ENCODE results near the gene ELFN2. TPM values are rescaled to one million over a fixed set of nuclear protein-coding genes. Genes with fewer than 3 reads are reported as not detected.

ELFN2 gene
- total RNA-seq, 1 experiment from 2014 or later = 4.0 TPM

GRCh38 chr22:37324340-37325038 lies 102.8 kb downstream of the ELFN2 start:
- POLR2A ChIA-PET = interaction anchor here (0.6 to 0.7 kb wide), 2 partner anchors 188 to 549 kb away, joined by 3 to 7 read pairs; partner anchors contain the start of gene IFT27
- Mint-ChIP-seq H3K36me3 (ENCODE audit: insufficient read depth, unreplicated experiment) (peaks cover 7% of the 10 kb centered on the region), H3K27me3 (ENCODE audit: insufficient read depth, unreplicated experiment) (no peaks in the 10 kb centered on the region), H3K27ac (ENCODE audit: unreplicated experiment) (peak overlapping the region; percentile 77), H3K4me1 (ENCODE audit: low read depth, unreplicated experiment) (peaks cover 69% of the 10 kb centered on the region), H3K9me3 (ENCODE audit: unreplicated experiment) (no peaks in the 10 kb centered on the region), H3K4me3 (ENCODE audit: unreplicated experiment) (peak overlapping the region; percentile 63)
- peaks cover 93% of the 10 kb centered on the region for H3K4me1 ChIP-seq
- no TSS peak for BruUV-seq (replicated peaks)
- H3K36me3 ChIP-seq (ENCODE audit: control insufficient read depth, insufficient read depth, low read length) = no peaks in the 10 kb centered on the region
- CTCF ChIA-PET = interaction anchor here (0.9 kb wide), 1 partner anchor 10 kb away, joined by 3 read pairs; no protein-coding TSS in a partner anchor
- no peaks in the 10 kb centered on the region for H3K27me3 ChIP-seq (replicated peaks; ENCODE audit: control insufficient read depth, insufficient read depth, low read length)
- no peaks in the 10 kb centered on the region for H3K9me3 ChIP-seq
- intact Hi-C loops (cut with micrococcal nuclease; ENCODE audit: unreplicated experiment) = loop anchor here (5.0 kb wide), 1 partner anchor 178 kb away; no protein-coding TSS in a partner anchor
- TF ChIP-seq, protein P1, sequence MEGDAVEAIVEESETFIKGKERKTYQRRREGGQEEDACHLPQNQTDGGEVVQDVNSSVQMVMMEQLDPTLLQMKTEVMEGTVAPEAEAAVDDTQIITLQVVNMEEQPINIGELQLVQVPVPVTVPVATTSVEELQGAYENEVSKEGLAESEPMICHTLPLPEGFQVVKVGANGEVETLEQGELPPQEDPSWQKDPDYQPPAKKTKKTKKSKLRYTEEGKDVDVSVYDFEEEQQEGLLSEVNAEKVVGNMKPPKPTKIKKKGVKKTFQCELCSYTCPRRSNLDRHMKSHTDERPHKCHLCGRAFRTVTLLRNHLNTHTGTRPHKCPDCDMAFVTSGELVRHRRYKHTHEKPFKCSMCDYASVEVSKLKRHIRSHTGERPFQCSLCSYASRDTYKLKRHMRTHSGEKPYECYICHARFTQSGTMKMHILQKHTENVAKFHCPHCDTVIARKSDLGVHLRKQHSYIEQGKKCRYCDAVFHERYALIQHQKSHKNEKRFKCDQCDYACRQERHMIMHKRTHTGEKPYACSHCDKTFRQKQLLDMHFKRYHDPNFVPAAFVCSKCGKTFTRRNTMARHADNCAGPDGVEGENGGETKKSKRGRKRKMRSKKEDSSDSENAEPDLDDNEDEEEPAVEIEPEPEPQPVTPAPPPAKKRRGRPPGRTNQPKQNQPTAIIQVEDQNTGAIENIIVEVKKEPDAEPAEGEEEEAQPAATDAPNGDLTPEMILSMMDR (IDR thresholded peaks at IDR 0.05; ENCODE audit: insufficient read depth in 1 of 2, low read depth in 1 of 2, low read length in 1 of 2, severe bottlenecking in 1 of 2, unreplicated experiment in 1 of 2) = no peak
- DNase-seq = no peak
- H3K4me3 ChIP-seq (ENCODE audit: low read depth, low read length) = no peak overlapping the region

DNA sequence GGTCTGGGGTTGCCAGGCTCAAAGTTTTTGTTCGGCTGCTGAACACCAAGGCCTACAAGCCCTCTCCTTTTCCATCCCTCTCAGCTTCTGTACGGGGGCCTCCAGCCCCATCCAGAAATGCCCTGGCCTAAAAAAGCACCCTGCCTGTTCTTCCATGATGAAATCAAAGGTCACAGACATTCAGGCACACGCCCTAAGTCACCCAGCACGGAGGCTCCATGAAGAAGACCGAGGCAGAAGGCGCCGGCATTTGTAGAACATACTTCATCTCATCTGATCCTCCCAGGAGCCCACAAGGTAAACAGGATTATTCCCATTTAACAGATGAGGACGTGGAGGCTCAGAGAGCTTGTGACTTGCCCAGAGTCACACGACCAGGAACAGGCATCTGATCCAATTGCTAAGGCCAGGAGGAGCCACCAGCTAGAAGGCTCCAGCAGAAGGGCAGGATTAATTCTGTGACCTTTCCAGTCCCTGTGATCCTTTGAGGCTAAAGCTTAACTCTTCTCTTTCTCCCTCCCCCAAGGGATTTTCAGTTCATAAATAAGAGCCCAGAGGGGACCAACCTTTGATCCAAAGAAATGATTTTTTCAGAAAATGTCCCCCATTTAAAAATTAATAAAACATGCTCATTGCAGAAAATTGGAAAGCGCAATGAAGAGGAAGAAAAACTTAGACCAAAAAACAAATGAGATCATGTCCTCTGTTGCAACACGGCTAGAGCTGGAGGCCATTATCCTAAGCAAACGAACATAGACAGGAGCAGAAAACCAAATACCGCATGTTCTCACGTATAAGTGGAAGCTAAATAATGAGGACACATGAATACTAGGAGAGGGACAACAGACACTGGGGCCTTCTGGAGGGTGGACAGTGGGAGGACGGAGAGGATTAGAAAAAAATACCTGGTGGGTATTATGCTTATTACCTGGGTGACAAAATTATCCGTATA lies 106.3 kb downstream of the ELFN2 start:
- no peak for DNase-seq
- Mint-ChIP-seq H3K36me3 (ENCODE audit: insufficient read depth, unreplicated experiment) (no peaks in the 10 kb centered on the region), H3K4me1 (ENCODE audit: low read depth, unreplicated experiment) (peaks cover 57% of the 10 kb centered on the region), H3K27me3 (ENCODE audit: insufficient read depth, unreplicated experiment) (no peaks in the 10 kb centered on the region), H3K9me3 (ENCODE audit: unreplicated experiment) (no peaks in the 10 kb centered on the region), H3K4me3 (ENCODE audit: unreplicated experiment) (peak overlapping the region; percentile 17), H3K27ac (ENCODE audit: unreplicated experiment) (peak overlapping the region; percentile 93)
- TF ChIP-seq, protein P1 (IDR thresholded peaks at IDR 0.05; ENCODE audit: insufficient read depth in 1 of 2, low read depth in 1 of 2, low read length in 1 of 2, severe bottlenecking in 1 of 2, unreplicated experiment in 1 of 2) = no peak
- Histone ChIP-seq H3K27me3 (replicated peaks; ENCODE audit: control insufficient read depth, insufficient read depth, low read length) (no peaks in the 10 kb centered on the region), H3K4me3 (ENCODE audit: low read depth, low read length) (no peak overlapping the region), H3K36me3 (ENCODE audit: control insufficient read depth, insufficient read depth, low read length) (no peaks in the 10 kb centered on the region), H3K4me1 (peaks cover 89% of the 10 kb centered on the region), H3K9me3 (no peaks in the 10 kb centered on the region)
- no TSS peak for BruUV-seq (replicated peaks)
- ChIA-PET POLR2A (interaction anchor here (0.7 kb wide), 1 partner anchor 241 kb away, joined by 3 read pairs; no protein-coding TSS in a partner anchor), CTCF (interaction anchor here (0.9 to 2.2 kb wide), 4 partner anchors 9 to 134 kb away, joined by 4 to 17 read pairs (median 6); no protein-coding TSS in a partner anchor)
- intact Hi-C loops (cut with micrococcal nuclease; ENCODE audit: unreplicated experiment) = loop anchor here (5.0 kb wide), 1 partner anchor 181 kb away; no protein-coding TSS in a partner anchor

GRCh38 chr22:37319469-37319868 lies 107.8 kb downstream of the ELFN2 start:
- DNase-seq = no peak
- TF ChIP-seq, protein P1 (IDR thresholded peaks at IDR 0.05; ENCODE audit: insufficient read depth in 1 of 2, low read depth in 1 of 2, low read length in 1 of 2, severe bottlenecking in 1 of 2, unreplicated experiment in 1 of 2) = no peak
- Mint-ChIP-seq H3K27ac (ENCODE audit: unreplicated experiment) (peak overlapping the region; percentile 93), H3K4me1 (ENCODE audit: low read depth, unreplicated experiment) (peaks cover 57% of the 10 kb centered on the region), H3K9me3 (ENCODE audit: unreplicated experiment) (no peaks in the 10 kb centered on the region), H3K4me3 (ENCODE audit: unreplicated experiment) (no peak overlapping the region), H3K27me3 (ENCODE audit: insufficient read depth, unreplicated experiment) (no peaks in the 10 kb centered on the region), H3K36me3 (ENCODE audit: insufficient read depth, unreplicated experiment) (no peaks in the 10 kb centered on the region)
- CTCF ChIA-PET = interaction anchor here (2.2 kb wide), 1 partner anchor 110 kb away, joined by 17 read pairs; no protein-coding TSS in a partner anchor
- Histone ChIP-seq H3K4me3 (ENCODE audit: low read depth, low read length) (no peak overlapping the region), H3K4me1 (peaks cover 73% of the 10 kb centered on the region), H3K36me3 (ENCODE audit: control insufficient read depth, insufficient read depth, low read length) (no peaks in the 10 kb centered on the region), H3K9me3 (no peaks in the 10 kb centered on the region), H3K27me3 (replicated peaks; ENCODE audit: control insufficient read depth, insufficient read depth, low read length) (no peaks in the 10 kb centered on the region)
- POLR2A ChIA-PET = no interaction called here
- no TSS peak for BruUV-seq (replicated peaks)
- intact Hi-C loops (cut with micrococcal nuclease; ENCODE audit: unreplicated experiment) = no loop called here

Measured in Caco-2 (cell line).